GM23338 (cell line): ENCODE data around the gene FAT4. TPM values are rescaled to one million over a fixed set of nuclear protein-coding genes. Genes with fewer than 3 reads are reported as not detected.

Source experiments
- ATAC-seq: fragments of 200-7000 bp; cut with Tn5 transposase; 3 replicates; pipeline ENCODE4 v1.9.1; 2020
- DNase-seq: peaks from one replicate; pipeline ENCODE4 v3.0.0-alpha.2; 2015; ENCODE audit warnings: low spot score
- H2AFZ ChIP-seq: fragments of 200-600 bp; sonication (generic); 2 replicates; pipeline ENCODE4 v1.8.0; 2016; ENCODE audit warnings: antibody characterized with exemption, mild to moderate bottlenecking, moderate library complexity
- H3F3A ChIP-seq: fragments of 200-600 bp; sonication (generic); replicated peaks from 2 replicates; pipeline ENCODE4 v1.8.0; 2017; ENCODE audit warnings: antibody characterized with exemption, mixed run types, low read depth
- H3K27ac ChIP-seq: fragments of 200-600 bp; sonication (generic); 2 replicates; pipeline ENCODE4 v1.6.1; 2016; ENCODE audit warnings: low read depth
- H3K27me3 ChIP-seq: fragments of 200-600 bp; sonication (generic); 2 replicates; pipeline ENCODE4 v1.8.0; 2016; ENCODE audit warnings: mild to moderate bottlenecking, mixed run types, moderate library complexity; ENCODE audit not compliant: insufficient read depth
- H3K36me3 ChIP-seq: fragments of 200-600 bp; sonication (generic); 2 replicates; pipeline ENCODE4 v1.8.0; 2016; ENCODE audit warnings: mild to moderate bottlenecking; ENCODE audit not compliant: insufficient read depth
- H3K4me1 ChIP-seq: fragments of 200-600 bp; sonication (generic); 2 replicates; pipeline ENCODE4 v1.8.0; 2016; ENCODE audit warnings: mild to moderate bottlenecking, moderate library complexity; ENCODE audit not compliant: insufficient read depth
- H3K4me2 ChIP-seq: fragments of 200-600 bp; sonication (generic); 2 replicates; pipeline ENCODE4 v1.7.1; 2017; ENCODE audit warnings: mixed run types
- H3K4me3 ChIP-seq: fragments of 200-600 bp; sonication (generic); 2 replicates; pipeline ENCODE4 v1.6.1; 2016; ENCODE audit warnings: mixed run types
- H3K79me2 ChIP-seq: fragments of 200-600 bp; sonication (generic); replicated peaks from 2 replicates; pipeline ENCODE4 v1.8.0; 2017; ENCODE audit warnings: mild to moderate bottlenecking; ENCODE audit not compliant: insufficient read depth
- H3K9me2 ChIP-seq: fragments of 200-600 bp; sonication (generic); 2 replicates; pipeline ENCODE4 v1.8.0; 2017; ENCODE audit not compliant: insufficient read depth
- H4K20me1 ChIP-seq: fragments of 200-600 bp; sonication (generic); replicated peaks from 2 replicates; pipeline ENCODE4 v1.8.0; 2017; ENCODE audit warnings: mild to moderate bottlenecking; ENCODE audit not compliant: insufficient read depth
- H3K27ac Mint-ChIP-seq: 2 replicates; pipeline ENCODE4 v1.8.0; 2020; ENCODE audit warnings: inconsistent platforms, mild to moderate bottlenecking, moderate library complexity, mixed read lengths
- H3K27me3 Mint-ChIP-seq: 3 replicates; pipeline ENCODE4 v1.8.0; 2022; ENCODE audit warnings: low read depth, mild to moderate bottlenecking, moderate library complexity, mixed read lengths, inconsistent platforms; ENCODE audit not compliant: insufficient read depth, poor library complexity
- H3K36me3 Mint-ChIP-seq: 3 replicates; pipeline ENCODE4 v1.8.0; 2021; ENCODE audit warnings: low read depth, mild to moderate bottlenecking, inconsistent platforms, moderate library complexity, mixed read lengths
- H3K4me1 Mint-ChIP-seq: 3 replicates; pipeline ENCODE4 v1.8.0; 2020; ENCODE audit warnings: mild to moderate bottlenecking, inconsistent platforms, mixed read lengths
- H3K4me3 Mint-ChIP-seq: 3 replicates; pipeline ENCODE4 v1.8.0; 2021; ENCODE audit warnings: moderate library complexity, mild to moderate bottlenecking, inconsistent platforms, mixed read lengths
- H3K9me3 Mint-ChIP-seq: 3 replicates; pipeline ENCODE4 v1.8.0; 2020; ENCODE audit warnings: moderate library complexity, mild to moderate bottlenecking, inconsistent platforms, mixed read lengths
- CREB1 ChIP-seq: fragments of 250-450 bp; sonication (Bioruptor Pico); IDR thresholded peaks from 2 replicates; pipeline ENCODE4 v1.5.0; 2020; ENCODE audit warnings: low read depth, mild to moderate bottlenecking, moderate library complexity
- CTCF ChIP-seq, 2 experiments: fragments of 200-600 bp in 1 of 2; sonication (generic) in 1 of 2; conservative IDR thresholded peaks; 2 replicates each; pipeline versions ENCODE4 v1.5.1 to v1.6.1; 2016 to 2017; ENCODE audit warnings: antibody characterized with exemption in 2 of 2, low read depth in 2 of 2, mild to moderate bottlenecking in 2 of 2, moderate library complexity in 1 of 2
- ETS1 ChIP-seq: IDR thresholded peaks from 2 replicates; pipeline ENCODE4 v1.6.1; 2016; ENCODE audit warnings: antibody characterized with exemption
- EZH2 ChIP-seq: fragments of 200-600 bp; sonication (generic); IDR thresholded peaks from one replicate; pipeline ENCODE4 v1.8.0; 2017; ENCODE audit warnings: antibody characterized with exemption, mild to moderate bottlenecking, low read depth; ENCODE audit not compliant: unreplicated experiment
- EZH2phosphoT487 ChIP-seq: fragments of 200-600 bp; sonication (generic); IDR thresholded peaks from one replicate; pipeline ENCODE4 v1.8.1; 2018; ENCODE audit warnings: antibody characterized with exemption; ENCODE audit not compliant: unreplicated experiment
- JUNB ChIP-seq: IDR thresholded peaks from one replicate; pipeline ENCODE4 v1.6.1; 2016; ENCODE audit warnings: antibody characterized with exemption; ENCODE audit not compliant: unreplicated experiment
- NANOG ChIP-seq: IDR thresholded peaks from 2 replicates; pipeline ENCODE4 v1.6.1; 2016; ENCODE audit warnings: antibody characterized with exemption, borderline replicate concordance
- POLR2AphosphoS5 ChIP-seq: IDR thresholded peaks from 2 replicates; pipeline ENCODE4 v1.6.1; 2016; ENCODE audit warnings: antibody characterized with exemption, low read depth
- REST ChIP-seq: IDR thresholded peaks from one replicate; pipeline ENCODE4 v1.6.1; 2018; ENCODE audit warnings: antibody characterized with exemption; ENCODE audit not compliant: unreplicated experiment
- STAT1 ChIP-seq: IDR thresholded peaks from one replicate; pipeline ENCODE4 v1.6.1; 2016; ENCODE audit warnings: antibody characterized with exemption; ENCODE audit not compliant: unreplicated experiment
- ZNF114 ChIP-seq: fragments of 250-450 bp; sonication (Bioruptor Pico); IDR thresholded peaks from 2 replicates; pipeline ENCODE4 v1.5.0; 2020; ENCODE audit warnings: mild to moderate bottlenecking, moderate library complexity
- ZNF462 ChIP-seq: fragments of 250-450 bp; sonication (Bioruptor Pico); IDR thresholded peaks from 2 replicates; pipeline ENCODE4 v1.5.0; 2020; ENCODE audit warnings: mild to moderate bottlenecking, moderate library complexity
- polyA plus RNA-seq: library from polyadenylated mRNA; unstranded; fragments of >200 nt; fragmentation: Nextera tagmentation; extraction: Ambion mirVana; gene quantifications from 2 replicates; pipeline ENCODE4 v1.2.1, GENCODE V29; 2016
- total RNA-seq: library from RNA; depleted of rRNA; stranded (reverse); fragments of >200 nt; shearing (Covaris generic); gene quantifications from 2 replicates; pipeline ENCODE4 v1.2.3, GENCODE V29; 2014

The FAT4 gene
- total and polyA plus RNA-seq, 2 experiments from 2014 or later = 0.53 to 6.8 TPM

- H3K4me3 Mint-ChIP-seq = no peak overlapping the region
- H3K36me3 ChIP-seq = no peaks in the 10 kb centered on the region
- no peaks in the 10 kb centered on the region for H3K79me2 ChIP-seq
- peaks cover 25% of the 10 kb centered on the region for H3K4me1 ChIP-seq
- no peak overlapping the region for H3K27ac ChIP-seq
- no peaks in the 10 kb centered on the region for H3K27me3 ChIP-seq
- DNase-seq (peak; percentile 22), ATAC-seq (peak; percentile 61)
- no peaks in the 10 kb centered on the region for H3K9me2 ChIP-seq
- H3K9me3 Mint-ChIP-seq = no peaks in the 10 kb centered on the region
- H3K4me2 ChIP-seq = no peak overlapping the region
- H3K27ac Mint-ChIP-seq = no peak overlapping the region
- no peaks in the 10 kb centered on the region for H4K20me1 ChIP-seq
- no peak overlapping the region for H3K4me3 ChIP-seq
- no peaks in the 10 kb centered on the region for H3K36me3 Mint-ChIP-seq
- H3K27me3 Mint-ChIP-seq = no peaks in the 10 kb centered on the region
- peaks cover 20% of the 10 kb centered on the region; the same call in 2 of the 3 replicates for H3K4me1 Mint-ChIP-seq
- no peaks in the 10 kb centered on the region for H3F3A ChIP-seq
- H2AFZ ChIP-seq = peak overlapping the region; percentile 12; the same call in 1 of the 2 replicates
- no peak for TF ChIP-seq ZNF114 (CRISPR knock-in tag)
- no peak for TF ChIP-seq CTCF (conservative IDR thresholded peaks at IDR 0.05; ENCODE audit: low read depth in 2 of 2)
- no peak for TF ChIP-seq ZNF462 (CRISPR knock-in tag)
- no peak for TF ChIP-seq STAT1
- no peak for TF ChIP-seq REST
- no peak for TF ChIP-seq EZH2
- TF ChIP-seq ETS1 = no peak
- TF ChIP-seq EZH2phosphoT487 = no peak
- TF ChIP-seq JUNB = no peak
- TF ChIP-seq NANOG = no peak
- no peak for TF ChIP-seq POLR2AphosphoS5
- TF ChIP-seq CREB1 = no peak
Measured at GRCh38 chr4:125346616-125347015, 31.9 kb downstream of the FAT4 start.
